ENCODE measurements around the gene DSG2. TPM values are rescaled to one million over a fixed set of nuclear protein-coding genes. Genes with fewer than 3 reads are reported as not detected.

DSG2 gene
- total RNA-seq, 1 experiment from 2014 or later = 194 TPM

DNA sequence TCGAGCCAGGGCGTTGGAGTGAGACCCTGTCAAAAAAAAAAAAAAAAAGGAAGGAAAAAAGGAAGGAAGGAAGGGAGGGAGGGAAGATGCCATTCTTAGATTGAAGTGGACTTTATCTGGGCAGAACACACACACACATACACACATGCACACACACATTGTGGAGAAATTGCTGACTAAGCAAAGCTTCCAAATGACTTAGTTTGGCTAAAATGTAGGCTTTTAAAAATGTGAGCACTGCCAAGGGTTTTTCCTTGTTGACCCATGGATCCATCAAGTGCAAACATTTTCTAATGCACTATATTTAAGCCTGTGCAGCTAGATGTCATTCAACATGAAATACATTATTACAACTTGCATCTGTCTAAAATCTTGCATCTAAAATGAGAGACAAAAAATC is 93.1 kb downstream of the DSG2 start:
- CTCF ChIA-PET = no interaction called here
- TF ChIP-seq, protein P1, sequence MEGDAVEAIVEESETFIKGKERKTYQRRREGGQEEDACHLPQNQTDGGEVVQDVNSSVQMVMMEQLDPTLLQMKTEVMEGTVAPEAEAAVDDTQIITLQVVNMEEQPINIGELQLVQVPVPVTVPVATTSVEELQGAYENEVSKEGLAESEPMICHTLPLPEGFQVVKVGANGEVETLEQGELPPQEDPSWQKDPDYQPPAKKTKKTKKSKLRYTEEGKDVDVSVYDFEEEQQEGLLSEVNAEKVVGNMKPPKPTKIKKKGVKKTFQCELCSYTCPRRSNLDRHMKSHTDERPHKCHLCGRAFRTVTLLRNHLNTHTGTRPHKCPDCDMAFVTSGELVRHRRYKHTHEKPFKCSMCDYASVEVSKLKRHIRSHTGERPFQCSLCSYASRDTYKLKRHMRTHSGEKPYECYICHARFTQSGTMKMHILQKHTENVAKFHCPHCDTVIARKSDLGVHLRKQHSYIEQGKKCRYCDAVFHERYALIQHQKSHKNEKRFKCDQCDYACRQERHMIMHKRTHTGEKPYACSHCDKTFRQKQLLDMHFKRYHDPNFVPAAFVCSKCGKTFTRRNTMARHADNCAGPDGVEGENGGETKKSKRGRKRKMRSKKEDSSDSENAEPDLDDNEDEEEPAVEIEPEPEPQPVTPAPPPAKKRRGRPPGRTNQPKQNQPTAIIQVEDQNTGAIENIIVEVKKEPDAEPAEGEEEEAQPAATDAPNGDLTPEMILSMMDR (IDR thresholded peaks at IDR 0.05; ENCODE audit: unreplicated experiment) = no peak
- no TSS peak for BruUV-seq (replicated peaks)
- Mint-ChIP-seq H3K27ac (ENCODE audit: unreplicated experiment) (no peak overlapping the region), H3K4me1 (ENCODE audit: low read depth, unreplicated experiment) (peaks cover 17% of the 10 kb centered on the region), H3K9me3 (ENCODE audit: low read depth, unreplicated experiment) (no peaks in the 10 kb centered on the region), H3K4me3 (ENCODE audit: low read depth, unreplicated experiment) (no peak overlapping the region), H3K27me3 (ENCODE audit: unreplicated experiment) (no peaks in the 10 kb centered on the region), H3K36me3 (ENCODE audit: insufficient read depth, unreplicated experiment) (no peaks in the 10 kb centered on the region)
- intact Hi-C loops (cut with micrococcal nuclease; ENCODE audit: unreplicated experiment) = no loop called here
- DNase-seq = no peak

DNA sequence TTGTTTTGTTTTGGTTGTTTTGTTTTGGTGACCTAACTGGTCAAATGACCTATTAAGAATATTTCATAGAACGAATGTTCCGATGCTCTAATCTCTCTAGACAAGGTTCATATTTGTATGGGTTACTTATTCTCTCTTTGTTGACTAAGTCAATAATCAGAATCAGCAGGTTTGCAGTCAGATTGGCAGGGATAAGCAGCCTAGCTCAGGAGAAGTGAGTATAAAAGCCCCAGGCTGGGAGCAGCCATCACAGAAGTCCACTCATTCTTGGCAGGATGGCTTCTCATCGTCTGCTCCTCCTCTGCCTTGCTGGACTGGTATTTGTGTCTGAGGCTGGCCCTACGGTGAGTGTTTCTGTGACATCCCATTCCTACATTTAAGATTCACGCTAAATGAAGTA is 93.7 kb downstream of the DSG2 start, which contains the start of gene TTR:
TSS of gene TTR (plus strand) at position 250 of the 400 bp plus-strand sequence. CDS start at position 276, 26 bp downstream.
- Mint-ChIP-seq H3K27ac (ENCODE audit: unreplicated experiment) (no peak within 1 kb of the TSS), H3K9me3 (ENCODE audit: low read depth, unreplicated experiment) (no peaks in the 10 kb centered on the region), H3K4me3 (ENCODE audit: low read depth, unreplicated experiment) (no peak within 1 kb of the TSS), H3K27me3 (ENCODE audit: unreplicated experiment) (no peaks in the 10 kb centered on the region), H3K4me1 (ENCODE audit: low read depth, unreplicated experiment) (peaks cover 22% of the 10 kb centered on the region), H3K36me3 (ENCODE audit: insufficient read depth, unreplicated experiment) (no peaks in the 10 kb centered on the region)
- no peak for DNase-seq
- no TSS peak for BruUV-seq (replicated peaks)
- intact Hi-C loops (cut with micrococcal nuclease; ENCODE audit: unreplicated experiment) = no loop called here
- CTCF ChIA-PET = no interaction called here
- TF ChIP-seq, protein P1 (IDR thresholded peaks at IDR 0.05; ENCODE audit: unreplicated experiment) = no peak

DNA sequence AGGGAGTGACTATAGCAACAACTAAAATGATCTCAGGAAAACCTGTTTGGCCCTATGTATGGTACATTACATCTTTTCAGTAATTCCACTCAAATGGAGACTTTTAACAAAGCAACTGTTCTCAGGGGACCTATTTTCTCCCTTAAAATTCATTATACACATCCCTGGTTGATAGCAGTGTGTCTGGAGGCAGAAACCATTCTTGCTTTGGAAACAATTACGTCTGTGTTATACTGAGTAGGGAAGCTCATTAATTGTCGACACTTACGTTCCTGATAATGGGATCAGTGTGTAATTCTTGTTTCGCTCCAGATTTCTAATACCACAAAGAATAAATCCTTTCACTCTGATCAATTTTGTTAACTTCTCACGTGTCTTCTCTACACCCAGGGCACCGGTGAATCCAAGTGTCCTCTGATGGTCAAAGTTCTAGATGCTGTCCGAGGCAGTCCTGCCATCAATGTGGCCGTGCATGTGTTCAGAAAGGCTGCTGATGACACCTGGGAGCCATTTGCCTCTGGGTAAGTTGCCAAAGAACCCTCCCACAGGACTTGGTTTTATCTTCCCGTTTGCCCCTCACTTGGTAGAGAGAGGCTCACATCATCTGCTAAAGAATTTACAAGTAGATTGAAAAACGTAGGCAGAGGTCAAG is 94.7 kb downstream of the DSG2 start:
- no peak overlapping the region for H3K27ac Mint-ChIP-seq (ENCODE audit: unreplicated experiment)
- peaks cover 24% of the 10 kb centered on the region for H3K4me1 Mint-ChIP-seq (ENCODE audit: low read depth, unreplicated experiment)
- H3K4me3 Mint-ChIP-seq (ENCODE audit: low read depth, unreplicated experiment) = no peak overlapping the region
- BruUV-seq (replicated peaks) = no TSS peak
- H3K36me3 Mint-ChIP-seq (ENCODE audit: insufficient read depth, unreplicated experiment) = no peaks in the 10 kb centered on the region
- no peak for DNase-seq
- intact Hi-C loops (cut with micrococcal nuclease; ENCODE audit: unreplicated experiment) = no loop called here
- TF ChIP-seq, protein P1 (IDR thresholded peaks at IDR 0.05; ENCODE audit: unreplicated experiment) = no peak
- CTCF ChIA-PET = no interaction called here
- H3K9me3 Mint-ChIP-seq (ENCODE audit: low read depth, unreplicated experiment) = no peaks in the 10 kb centered on the region
- no peaks in the 10 kb centered on the region for H3K27me3 Mint-ChIP-seq (ENCODE audit: unreplicated experiment)

DNA sequence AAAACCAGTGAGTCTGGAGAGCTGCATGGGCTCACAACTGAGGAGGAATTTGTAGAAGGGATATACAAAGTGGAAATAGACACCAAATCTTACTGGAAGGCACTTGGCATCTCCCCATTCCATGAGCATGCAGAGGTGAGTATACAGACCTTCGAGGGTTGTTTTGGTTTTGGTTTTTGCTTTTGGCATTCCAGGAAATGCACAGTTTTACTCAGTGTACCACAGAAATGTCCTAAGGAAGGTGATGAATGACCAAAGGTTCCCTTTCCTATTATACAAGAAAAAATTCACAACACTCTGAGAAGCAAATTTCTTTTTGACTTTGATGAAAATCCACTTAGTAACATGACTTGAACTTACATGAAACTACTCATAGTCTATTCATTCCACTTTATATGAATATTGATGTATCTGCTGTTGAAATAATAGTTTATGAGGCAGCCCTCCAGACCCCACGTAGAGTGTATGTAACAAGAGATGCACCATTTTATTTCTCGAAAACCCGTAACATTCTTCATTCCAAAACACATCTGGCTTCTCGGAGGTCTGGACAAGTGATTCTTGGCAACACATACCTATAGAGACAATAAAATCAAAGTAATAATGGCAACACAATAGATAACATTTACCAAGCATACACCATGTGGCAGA is 97.3 kb downstream of the DSG2 start:
- intact Hi-C loops (cut with micrococcal nuclease; ENCODE audit: unreplicated experiment) = no loop called here
- TF ChIP-seq, protein P1 (IDR thresholded peaks at IDR 0.05; ENCODE audit: unreplicated experiment) = no peak
- H3K36me3 Mint-ChIP-seq (ENCODE audit: insufficient read depth, unreplicated experiment) = no peaks in the 10 kb centered on the region
- no peak for DNase-seq
- H3K27me3 Mint-ChIP-seq (ENCODE audit: unreplicated experiment) = no peaks in the 10 kb centered on the region
- peaks cover 24% of the 10 kb centered on the region for H3K4me1 Mint-ChIP-seq (ENCODE audit: low read depth, unreplicated experiment)
- H3K27ac Mint-ChIP-seq (ENCODE audit: unreplicated experiment) = no peak overlapping the region
- BruUV-seq (replicated peaks) = no TSS peak
- CTCF ChIA-PET = interaction anchor here (0.6 kb wide), 1 partner anchor 41 kb away, joined by 3 read pairs; no protein-coding TSS in a partner anchor
- no peak overlapping the region for H3K4me3 Mint-ChIP-seq (ENCODE audit: low read depth, unreplicated experiment)
- no peaks in the 10 kb centered on the region for H3K9me3 Mint-ChIP-seq (ENCODE audit: low read depth, unreplicated experiment)

Measured in Calu3 (cell line).